DOHH2 (cell line): ENCODE data around the gene LETM1.

Experiments
- CTCF ChIP-seq: fragments of 200-600 bp; sonication (generic); IDR thresholded peaks from one replicate; pipeline ENCODE4 v1.5.1; 2014; ENCODE audit warnings: antibody characterized with exemption, mild to moderate bottlenecking, low read depth, low read length; ENCODE audit not compliant: poor library complexity, severe bottlenecking
- EZH2phosphoT487 ChIP-seq: fragments of 200-600 bp; sonication (generic); IDR thresholded peaks from 2 replicates; pipeline ENCODE4 v1.6.1; 2017; ENCODE audit warnings: borderline replicate concordance, mild to moderate bottlenecking, antibody characterized with exemption, low read length, moderate library complexity, mixed read lengths

- TF ChIP-seq CTCF (no peak), EZH2phosphoT487 (no peak)
These were observed 50.3 kb downstream of the LETM1 start for GRCh38 chr4:1805493-1806222.
